Parathyroid adenoma (tissue), 2 donors: ENCODE results near the gene SGIP1.

ENCODE experiments used
- H2AFZ ChIP-seq: fragments of 300-600 bp; sonication (generic); one replicate; pipeline ENCODE4 v1.7.0; 2017; ENCODE audit warnings: antibody characterized with exemption, mild to moderate bottlenecking
- H3K27ac ChIP-seq: fragments of 300-600 bp; sonication (generic); one replicate; pipeline ENCODE4 v1.7.0; 2017
- H3K27me3 ChIP-seq: fragments of 300-600 bp; sonication (generic); one replicate; pipeline ENCODE4 v1.7.0; 2017; ENCODE audit warnings: low read length; ENCODE audit not compliant: control insufficient read depth, insufficient read depth
- H3K36me3 ChIP-seq: fragments of 300-600 bp; sonication (generic); one replicate; pipeline ENCODE4 v1.7.0; 2017; ENCODE audit warnings: low read length; ENCODE audit not compliant: control insufficient read depth, insufficient read depth
- H3K4me1 ChIP-seq: fragments of 300-600 bp; sonication (generic); one replicate; pipeline ENCODE4 v1.7.0; 2017; ENCODE audit warnings: control low read depth
- H3K4me2 ChIP-seq: fragments of 300-600 bp; sonication (generic); one replicate; pipeline ENCODE4 v1.7.0; 2017; ENCODE audit warnings: low read length
- H3K4me3 ChIP-seq: fragments of 300-600 bp; sonication (generic); one replicate; pipeline ENCODE4 v1.7.0; 2017; ENCODE audit warnings: low read depth, low read length
- H3K79me2 ChIP-seq: fragments of 300-600 bp; sonication (generic); one replicate; pipeline ENCODE4 v1.7.0; 2017; ENCODE audit warnings: control low read depth
- H3K9ac ChIP-seq: fragments of 300-600 bp; sonication (generic); one replicate; pipeline ENCODE4 v1.7.0; 2017; ENCODE audit warnings: mild to moderate bottlenecking
- H3K9me3 ChIP-seq: fragments of 300-600 bp; sonication (generic); one replicate; pipeline ENCODE4 v1.7.0; 2017; ENCODE audit warnings: low read length; ENCODE audit not compliant: control insufficient read depth
- CTCF ChIP-seq: fragments of 300-600 bp; sonication (generic); IDR thresholded peaks from one replicate; pipeline ENCODE4 v1.7.0; 2017; ENCODE audit warnings: antibody characterized with exemption, mild to moderate bottlenecking
- donor health status: primary hyperparathyroidism.

The SGIP1 gene

GRCh38 chr1:66533804-66534740 lies at the start of gene SGIP1:
SGIP1 (plus strand) TSS chr1:66534153; CDS start chr1:66534359, 206 bp downstream.
- peak within 1 kb of the TSS; percentile 4 for H3K4me3 ChIP-seq

GRCh38 chr1:66489151-66489550 lies 44.8 kb upstream of the SGIP1 start:
- Histone ChIP-seq H2AFZ (no peak overlapping the region), H3K27ac (no peak overlapping the region), H3K27me3 (no peaks in the 10 kb centered on the region), H3K36me3 (no peaks in the 10 kb centered on the region), H3K4me2 (no peak overlapping the region), H3K4me3 (no peak overlapping the region), H3K9me3 (no peaks in the 10 kb centered on the region), H3K9ac (no peak overlapping the region), H3K4me1 (no peaks in the 10 kb centered on the region), H3K79me2 (no peaks in the 10 kb centered on the region)
- no peak for TF ChIP-seq CTCF

More at GRCh38 chr1:66533804-66534740, at the start of gene SGIP1:
- Histone ChIP-seq H3K9ac (no peak within 1 kb of the TSS), H2AFZ (no peak within 1 kb of the TSS), H3K4me2 (peak within 1 kb of the TSS; percentile 48), H3K27ac (peak within 1 kb of the TSS; percentile 29), H3K9me3 (no peaks in the 10 kb centered on the region), H3K27me3 (no peaks in the 10 kb centered on the region), H3K36me3 (no peaks in the 10 kb centered on the region), H3K79me2 (no peaks in the 10 kb centered on the region), H3K4me1 (no peaks in the 10 kb centered on the region)
- no peak for TF ChIP-seq CTCF

- Histone ChIP-seq H3K9ac (no peak overlapping the region), H3K4me1 (no peaks in the 10 kb centered on the region), H3K9me3 (no peaks in the 10 kb centered on the region), H3K4me3 (no peak overlapping the region), H3K27ac (no peak overlapping the region), H3K36me3 (no peaks in the 10 kb centered on the region), H3K79me2 (no peaks in the 10 kb centered on the region), H3K27me3 (no peaks in the 10 kb centered on the region), H3K4me2 (no peak overlapping the region), H2AFZ (no peak overlapping the region)
- TF ChIP-seq CTCF: no peak
Measured at GRCh38 chr1:66489972-66490601, 43.9 kb upstream of the SGIP1 start.

GRCh38 chr1:66490816-66491215 lies 43.1 kb upstream of the SGIP1 start:
- Histone ChIP-seq H3K27me3 (no peaks in the 10 kb centered on the region), H3K9me3 (no peaks in the 10 kb centered on the region), H3K4me3 (no peak overlapping the region), H3K27ac (no peak overlapping the region), H2AFZ (no peak overlapping the region), H3K79me2 (no peaks in the 10 kb centered on the region), H3K4me1 (no peaks in the 10 kb centered on the region), H3K36me3 (no peaks in the 10 kb centered on the region), H3K9ac (no peak overlapping the region), H3K4me2 (no peak overlapping the region)
- TF ChIP-seq CTCF: no peak
